Upper lobe of left lung (tissue), 6 donors: ENCODE measurements around the gene PPHLN1. TPM values are rescaled to one million over a fixed set of nuclear protein-coding genes. Genes with fewer than 3 reads are reported as not detected.

Experiments
- ATAC-seq, 2 donors: fragments of 200-7000 bp; cut with Tn5 transposase; one replicate each; pipeline ENCODE4 v1.9.1; 2022; ENCODE audit warnings: mild to moderate bottlenecking in 2 of 2, moderate library complexity in 2 of 2; ENCODE audit not compliant: low FRiP score in 2 of 2
- DNase-seq, 2 donors: peaks; one replicate each; pipeline ENCODE4 v3.0.0-alpha.2; 2019 to 2020
- H3K27ac ChIP-seq, 4 donors: fragments of 200-600 bp; sonication (generic); one replicate each; pipeline ENCODE4 v1.5.1; 2016 to 2019
- H3K27me3 ChIP-seq, 4 donors: fragments of 200-600 bp; sonication (generic); one replicate each; pipeline ENCODE4 v1.5.1; 2017 to 2019
- H3K36me3 ChIP-seq, 4 donors: fragments of 200-600 bp; sonication (generic); one replicate each; pipeline ENCODE4 v1.5.1; 2016 to 2019
- H3K4me1 ChIP-seq, 4 donors: fragments of 200-600 bp; sonication (generic); one replicate each; pipeline ENCODE4 v1.5.1; 2018 to 2019
- H3K4me3 ChIP-seq, 4 donors: fragments of 200-600 bp; sonication (generic); one replicate each; pipeline ENCODE4 v1.5.1; 2017 to 2019; ENCODE audit warnings: mild to moderate bottlenecking in 2 of 4, moderate library complexity in 1 of 4
- H3K9me3 ChIP-seq, 4 donors: fragments of 200-600 bp; sonication (generic); one replicate each; pipeline ENCODE4 v1.5.1; 2018 to 2019
- CTCF ChIP-seq, 6 experiments: fragments of 450-650 bp in 4 of 6; fragments of 200-600 bp in 2 of 6; sonication (generic) in 2 of 6; IDR thresholded peaks; one replicate each; pipeline ENCODE4 v1.5.1; 2016 to 2019; ENCODE audit warnings: antibody characterized with exemption in 6 of 6
- EP300 ChIP-seq, 4 donors: sonication (generic); formaldehyde crosslinking; IDR thresholded peaks; one replicate each; pipeline ENCODE4 v1.5.1; 2017; ENCODE audit warnings: antibody characterized with exemption in 4 of 4, control low read depth in 2 of 4
- POLR2A ChIP-seq, 4 donors: fragments of 450-650 bp; IDR thresholded peaks; one replicate each; pipeline ENCODE4 v1.5.1; 2016 to 2017; ENCODE audit warnings: antibody characterized with exemption in 4 of 4, mild to moderate bottlenecking in 2 of 4
- POLR2AphosphoS5 ChIP-seq, 2 donors: sonication (generic); formaldehyde crosslinking; IDR thresholded peaks; one replicate each; pipeline ENCODE4 v1.5.1; 2017; ENCODE audit warnings: antibody characterized with exemption in 2 of 2
- WGBS, 2 donors: methylation state at CpG; one replicate each; pipeline ENCODE4 v1.1.5; 2017 to 2018; 5-methylcytosine and 5-hydroxymethylcytosine counted together
- total RNA-seq, 6 donors: library from RNA; depleted of rRNA in 4 of 6; stranded (reverse); fragments of >200 nt in 4 of 6; gene quantifications; one replicate each; pipeline versions ENCODE4 v1.1.0 to v1.2.1, GENCODE V29; 2016 to 2021
- donor health status: DM: no; HTN: no; CAD: no; lungs with moderate emphysema.
- donor health status: DM: no; HTN: yes; CAD: no; lungs with severe emphysema.

Gene PPHLN1
- total RNA-seq, 6 donors from 2014 or later, result 24.5 to 69.1 (median 46.7) TPM

DNA sequence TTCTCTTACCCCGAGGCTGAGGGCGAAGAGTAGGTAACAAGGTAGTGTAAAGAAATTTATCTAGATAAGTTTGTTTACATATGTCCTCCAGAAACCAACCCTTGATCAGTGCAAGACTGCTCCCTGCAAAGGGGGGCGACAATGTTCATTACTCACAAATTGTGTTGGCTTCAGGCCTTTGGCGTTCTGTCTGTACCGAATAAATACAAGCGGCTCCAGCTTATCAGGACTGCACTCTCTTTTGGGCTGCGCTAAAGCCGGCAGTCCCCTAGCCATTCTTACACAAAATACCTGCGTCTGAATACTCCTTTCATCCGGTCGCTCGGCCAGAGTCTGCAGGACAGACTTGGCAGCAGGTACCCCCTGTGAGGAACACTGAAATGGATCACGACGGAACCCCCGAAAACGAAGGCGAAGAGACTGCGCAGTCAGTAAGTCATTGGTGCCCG, 116.4 kb downstream of the PPHLN1 start:
- no peak for ATAC-seq
- peaks cover 0 to 9% (median 6%) of the 10 kb centered on the region in 4 donors for H3K4me1 ChIP-seq
- TF ChIP-seq EP300 (IDR thresholded peaks at IDR 0.05) (no peak), CTCF (IDR thresholded peaks at IDR 0.05) (no peak), POLR2AphosphoS5 (IDR thresholded peaks at IDR 0.05) (no peak), POLR2A (IDR thresholded peaks at IDR 0.05) (no peak)
- WGBS, 2 donors, result 77 to 85% methylated on average over 19 of the region's 19 CpGs
- no peak for DNase-seq
- peaks cover 0 to 18% (median 9%) of the 10 kb centered on the region in 4 donors for H3K36me3 ChIP-seq
- no peak overlapping the region for H3K4me3 ChIP-seq
- H3K27ac ChIP-seq, result no peak overlapping the region
- no peaks in the 10 kb centered on the region for H3K9me3 ChIP-seq
- H3K27me3 ChIP-seq, result no peaks in the 10 kb centered on the region

DNA sequence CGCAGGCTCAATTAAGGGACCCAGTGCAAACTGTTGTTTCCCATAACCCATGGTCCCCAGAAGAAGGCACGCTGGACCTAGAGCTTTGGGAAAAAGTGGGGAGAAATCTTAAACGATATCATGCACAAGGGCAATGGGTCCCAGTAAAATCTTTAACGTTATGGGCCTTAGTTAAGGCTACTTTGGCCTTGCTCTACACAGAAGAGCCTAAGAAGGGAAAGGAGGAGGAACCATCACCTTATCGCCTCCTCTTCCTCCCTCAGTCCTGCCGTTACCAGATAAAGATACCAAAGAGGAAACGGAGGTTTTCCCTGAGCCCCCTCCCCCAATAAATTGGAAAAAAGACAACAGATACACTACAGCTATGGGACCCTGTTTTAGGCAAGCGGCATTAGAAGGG, 116.9 kb downstream of the PPHLN1 start:
- Histone ChIP-seq H3K4me1 (peaks cover 0 to 15% (median 7%) of the 10 kb centered on the region in 4 donors), H3K27ac (no peak overlapping the region), H3K9me3 (no peaks in the 10 kb centered on the region), H3K27me3 (no peaks in the 10 kb centered on the region), H3K4me3 (no peak overlapping the region), H3K36me3 (peaks cover 0 to 18% (median 9%) of the 10 kb centered on the region in 4 donors)
- TF ChIP-seq POLR2A (IDR thresholded peaks at IDR 0.05) (no peak), POLR2AphosphoS5 (IDR thresholded peaks at IDR 0.05) (no peak), EP300 (IDR thresholded peaks at IDR 0.05) (no peak), CTCF (IDR thresholded peaks at IDR 0.05) (no peak)
- ATAC-seq (no peak), DNase-seq (no peak)
- WGBS, 2 donors, result 94 to 95% methylated on average over 8 of the region's 8 CpGs

DNA sequence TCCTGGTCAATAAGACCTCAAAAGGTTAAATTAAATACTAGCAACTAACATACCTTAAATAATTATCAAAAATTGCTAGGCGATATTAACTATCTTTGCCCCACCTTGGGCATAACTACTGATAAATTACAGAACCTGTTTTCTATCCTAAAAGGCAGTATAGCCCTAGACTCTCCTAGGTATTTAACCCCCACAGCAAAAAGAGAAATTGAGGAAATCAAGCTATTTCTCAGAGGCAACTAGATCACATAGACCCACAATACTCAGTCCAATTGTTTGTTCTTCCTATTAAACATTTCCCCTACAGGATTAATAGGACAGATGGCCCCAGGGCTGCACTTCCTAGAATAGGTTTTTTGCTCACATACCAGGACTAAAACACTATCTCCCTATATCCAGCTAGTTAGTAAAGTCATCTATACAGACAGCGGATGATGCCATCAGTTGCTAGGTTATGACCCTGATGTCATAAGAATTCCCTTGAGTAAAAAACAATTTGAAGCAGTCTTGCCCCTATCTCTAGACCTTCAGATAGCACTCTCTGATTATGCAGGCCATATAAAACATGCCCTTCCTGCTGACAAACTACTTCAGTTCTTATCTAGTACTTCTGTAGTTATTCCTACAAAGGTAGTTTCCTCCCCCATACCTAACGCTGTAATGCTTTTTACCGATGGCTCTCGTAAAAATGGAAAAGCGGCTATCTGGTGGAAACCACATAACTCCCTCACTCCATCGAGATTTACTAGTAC, 118.4 kb downstream of the PPHLN1 start:
- 87 to 96% methylated on average over 7 of the region's 7 CpGs for WGBS, 2 donors
- ATAC-seq, result no peak

DNA sequence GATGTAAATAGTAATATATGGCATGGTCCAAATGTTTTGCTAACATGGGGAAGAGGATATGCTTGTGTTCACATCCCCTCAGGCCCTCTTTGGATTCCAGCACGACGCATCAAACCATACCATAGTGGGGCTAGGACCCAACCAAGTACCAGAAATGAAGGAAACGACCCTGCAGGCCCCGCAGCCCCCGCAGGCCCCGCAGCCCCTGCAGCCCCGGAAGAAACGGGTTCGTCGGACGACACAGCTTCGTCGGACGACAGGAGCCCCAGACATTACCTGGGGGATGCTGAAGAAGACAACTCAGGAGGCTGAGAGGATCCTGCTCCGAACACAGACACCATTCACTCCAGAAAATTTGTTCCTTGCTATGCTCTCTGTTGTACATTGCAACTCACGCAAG, 119.9 kb downstream of the PPHLN1 start:
- Histone ChIP-seq H3K9me3 (no peaks in the 10 kb centered on the region), H3K27me3 (no peaks in the 10 kb centered on the region), H3K36me3 (peaks cover 0 to 25% (median 9%) of the 10 kb centered on the region in 4 donors), H3K27ac (no peak overlapping the region), H3K4me1 (peaks cover 0 to 16% (median 9%) of the 10 kb centered on the region in 4 donors), H3K4me3 (no peak overlapping the region)
- 95 to 98% methylated on average over 16 of the region's 16 CpGs for WGBS, 2 donors
- DNase-seq (peak in 1 of 2 donors; percentile 62), ATAC-seq (no peak)
- TF ChIP-seq CTCF (IDR thresholded peaks at IDR 0.05) (no peak), POLR2A (IDR thresholded peaks at IDR 0.05) (no peak), EP300 (IDR thresholded peaks at IDR 0.05) (no peak), POLR2AphosphoS5 (IDR thresholded peaks at IDR 0.05) (no peak)

More for the DNA sequence above, 118.4 kb downstream of the PPHLN1 start:
- peaks cover 0 to 15% (median 7%) of the 10 kb centered on the region in 4 donors for H3K4me1 ChIP-seq
- no peak for TF ChIP-seq EP300 (IDR thresholded peaks at IDR 0.05)
- no peak for TF ChIP-seq POLR2AphosphoS5 (IDR thresholded peaks at IDR 0.05)
- TF ChIP-seq POLR2A (IDR thresholded peaks at IDR 0.05), result no peak
- no peak for TF ChIP-seq CTCF (IDR thresholded peaks at IDR 0.05)
- H3K4me3 ChIP-seq, result no peak overlapping the region
- DNase-seq, result no peak
- no peak overlapping the region for H3K27ac ChIP-seq
- no peaks in the 10 kb centered on the region for H3K27me3 ChIP-seq
- peaks cover 0 to 25% (median 9%) of the 10 kb centered on the region in 4 donors for H3K36me3 ChIP-seq
- no peaks in the 10 kb centered on the region for H3K9me3 ChIP-seq
